ENCODE data around the gene KIF6.

DNA sequence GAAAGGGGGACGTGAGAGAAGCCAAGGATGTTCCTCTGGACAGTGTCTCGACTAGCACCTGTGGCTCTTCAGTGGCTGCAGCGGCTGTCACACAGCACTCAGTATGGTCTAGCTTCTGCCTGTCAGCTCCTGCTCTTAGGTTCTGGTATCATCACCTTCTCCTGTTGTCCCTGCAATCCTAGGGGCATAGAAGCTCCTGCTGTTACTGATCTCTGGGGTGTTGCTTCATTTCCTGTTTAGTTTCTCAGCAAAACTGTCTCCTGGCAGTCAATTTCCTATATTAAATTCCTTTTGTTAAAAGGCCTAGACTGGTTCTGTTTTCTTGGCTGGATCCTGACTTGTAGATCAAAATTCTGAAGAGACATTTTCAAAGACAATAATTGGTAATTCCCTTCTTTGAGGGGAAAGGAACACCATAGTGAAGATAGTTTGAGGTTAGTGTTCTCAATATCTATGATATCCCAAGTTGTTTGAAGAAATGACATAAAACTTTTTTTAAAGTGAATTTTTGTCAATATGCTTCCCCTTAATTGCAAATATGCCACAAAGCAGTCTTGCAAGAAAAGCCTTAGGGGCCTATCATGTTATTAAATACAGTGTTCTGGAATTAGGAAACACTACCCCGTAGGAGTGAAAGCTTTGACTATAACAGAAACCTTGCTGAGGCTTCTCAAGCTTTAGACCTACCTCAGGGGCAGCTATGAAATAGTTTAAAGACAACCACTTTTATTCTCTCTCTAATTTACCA is 148.5 kb downstream of the KIF6 start:
- TF ChIP-seq, protein P1, sequence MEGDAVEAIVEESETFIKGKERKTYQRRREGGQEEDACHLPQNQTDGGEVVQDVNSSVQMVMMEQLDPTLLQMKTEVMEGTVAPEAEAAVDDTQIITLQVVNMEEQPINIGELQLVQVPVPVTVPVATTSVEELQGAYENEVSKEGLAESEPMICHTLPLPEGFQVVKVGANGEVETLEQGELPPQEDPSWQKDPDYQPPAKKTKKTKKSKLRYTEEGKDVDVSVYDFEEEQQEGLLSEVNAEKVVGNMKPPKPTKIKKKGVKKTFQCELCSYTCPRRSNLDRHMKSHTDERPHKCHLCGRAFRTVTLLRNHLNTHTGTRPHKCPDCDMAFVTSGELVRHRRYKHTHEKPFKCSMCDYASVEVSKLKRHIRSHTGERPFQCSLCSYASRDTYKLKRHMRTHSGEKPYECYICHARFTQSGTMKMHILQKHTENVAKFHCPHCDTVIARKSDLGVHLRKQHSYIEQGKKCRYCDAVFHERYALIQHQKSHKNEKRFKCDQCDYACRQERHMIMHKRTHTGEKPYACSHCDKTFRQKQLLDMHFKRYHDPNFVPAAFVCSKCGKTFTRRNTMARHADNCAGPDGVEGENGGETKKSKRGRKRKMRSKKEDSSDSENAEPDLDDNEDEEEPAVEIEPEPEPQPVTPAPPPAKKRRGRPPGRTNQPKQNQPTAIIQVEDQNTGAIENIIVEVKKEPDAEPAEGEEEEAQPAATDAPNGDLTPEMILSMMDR (IDR thresholded peaks at IDR 0.05) = no peak
- no peak for TF ChIP-seq EP300 (IDR thresholded peaks at IDR 0.05)
- no peak for TF ChIP-seq POLR2AphosphoS5 (IDR thresholded peaks at IDR 0.05)

All from esophagus muscularis mucosa (tissue), 4 donors.